K562 (cell line): Measurements from ENCODE around the gene HPCAL1. TPM values are rescaled to one million over a fixed set of nuclear protein-coding genes. Genes with fewer than 3 reads are reported as not detected.
A peak's percentile ranks its signal among the peaks of the same experiment; 100 is the strongest.

ENCODE experiments used
- ADNP ChIP-seq: fragments of 200-800 bp; sonication (Bioruptor generic); IDR thresholded peaks from 2 replicates; pipeline ENCODE4 v1.6.1; 2016; ENCODE audit warnings: missing genetic modification characterization, missing compliant biosample characterization
- BRCA1 ChIP-seq, 2 experiments: fragments of 450-650 bp in 1 of 2; sonication (generic) in 1 of 2; formaldehyde crosslinking in 1 of 2; IDR thresholded peaks; 2 replicates each; pipeline versions ENCODE4 v1.5.0 to v1.6.1; 2017 to 2020; ENCODE audit warnings: mild to moderate bottlenecking in 1 of 2, missing genetic modification reagents in 1 of 2
- CREBBP ChIP-seq: IDR thresholded peaks from one replicate; pipeline ENCODE4 v1.6.1; 2012; ENCODE audit warnings: low read depth, mild to moderate bottlenecking, control low read depth, inconsistent platforms, low read length
- FIP1L1 ChIP-seq: fragments of 200-400 bp; formaldehyde crosslinking; IDR thresholded peaks from 2 replicates; pipeline ENCODE4 v1.6.1; 2018; ENCODE audit warnings: mild to moderate bottlenecking, low read depth, low read length; ENCODE audit not compliant: poor library complexity, severe bottlenecking
- GABPB2 ChIP-seq: fragments of 250-450 bp; sonication (Bioruptor Pico); conservative IDR thresholded peaks from 2 replicates; pipeline ENCODE4 v1.5.1; 2021; ENCODE audit warnings: mild to moderate bottlenecking
- HCFC1 ChIP-seq: IDR thresholded peaks from 2 replicates; pipeline ENCODE4 v1.6.1; 2012; ENCODE audit warnings: low read depth, low read length, improper control_type of control experiment
- IRF9 ChIP-seq: fragments of 450-650 bp; IDR thresholded peaks from 2 replicates; pipeline ENCODE4 v1.6.1; 2016; ENCODE audit warnings: missing biosample characterization, missing genetic modification characterization
- KDM4B ChIP-seq, 2 experiments: fragments of 450-650 bp in 1 of 2; sonication (generic) in 1 of 2; IDR thresholded peaks; 2 replicates each; pipeline ENCODE4 v1.6.1; 2016 to 2017; ENCODE audit warnings: borderline replicate concordance in 2 of 2, antibody characterized with exemption in 1 of 2, low read depth in 1 of 2, mild to moderate bottlenecking in 1 of 2
- MAX ChIP-seq: sonication (generic); formaldehyde crosslinking; IDR thresholded peaks from 2 replicates; pipeline ENCODE4 v1.9.0; 2022; ENCODE audit warnings: mild to moderate bottlenecking, missing genetic modification reagents
- MTA2 ChIP-seq: fragments of 450-650 bp; IDR thresholded peaks from 2 replicates; pipeline ENCODE4 v1.6.1; 2016; ENCODE audit warnings: low read depth
- MXD1 ChIP-seq: fragments of 250-450 bp; sonication (Bioruptor Pico); IDR thresholded peaks from 2 replicates; pipeline ENCODE4 v1.8.0; 2021; ENCODE audit warnings: borderline replicate concordance, mild to moderate bottlenecking, moderate library complexity; ENCODE audit not compliant: poor library complexity, severe bottlenecking
- NFIC ChIP-seq: fragments of 450-650 bp; IDR thresholded peaks from 2 replicates; pipeline ENCODE4 v1.6.1; 2017; ENCODE audit warnings: mild to moderate bottlenecking, inconsistent platforms
- NR2C1 ChIP-seq, 2 experiments: fragments of 450-650 bp; IDR thresholded peaks; 2 replicates each; pipeline ENCODE4 v1.6.1; 2017; ENCODE audit warnings: mild to moderate bottlenecking in 2 of 2, antibody characterized with exemption in 1 of 2, inconsistent platforms in 1 of 2, missing compliant biosample characterization in 1 of 2, missing genetic modification characterization in 1 of 2
- POLR2A ChIP-seq: fragments of 450-650 bp; conservative IDR thresholded peaks from 2 replicates; pipeline ENCODE4 v1.6.1; 2016
- RHOXF2B ChIP-seq: fragments of 250-450 bp; sonication (Bioruptor Pico); conservative IDR thresholded peaks from 2 replicates; pipeline ENCODE4 v1.5.1; 2021
- STAT6 ChIP-seq: sonication (generic); formaldehyde crosslinking; IDR thresholded peaks from 2 replicates; pipeline ENCODE4 v1.8.1; 2023; ENCODE audit warnings: mild to moderate bottlenecking, missing genetic modification reagents
- TEAD4 ChIP-seq, 2 experiments: sonication (generic) in 1 of 2; formaldehyde crosslinking in 1 of 2; IDR thresholded peaks; 2 replicates each; pipeline versions ENCODE4 v1.6.1 to v1.8.0; 2012 to 2022; ENCODE audit warnings: borderline replicate concordance in 1 of 2, inconsistent platforms in 1 of 2, low read length in 1 of 2, mild to moderate bottlenecking in 1 of 2, missing genetic modification reagents in 1 of 2
- ZC3H11A ChIP-seq: IDR thresholded peaks from 2 replicates; pipeline ENCODE4 v1.6.1; 2012; ENCODE audit warnings: low read depth, low read length, improper control_type of control experiment
- ZFP91 ChIP-seq: sonication (generic); formaldehyde crosslinking; IDR thresholded peaks from 2 replicates; pipeline ENCODE4 v1.8.0; 2022; ENCODE audit warnings: mild to moderate bottlenecking, missing genetic modification reagents
- ZNF239 ChIP-seq: fragments of 250-450 bp; sonication (Bioruptor Pico); IDR thresholded peaks from 2 replicates; pipeline ENCODE4 v1.4.0; 2020; ENCODE audit warnings: mild to moderate bottlenecking
- ZNF830 ChIP-seq: fragments of 250-450 bp; sonication (Bioruptor Pico); IDR thresholded peaks from 2 replicates; pipeline ENCODE4 v1.5.0; 2021; ENCODE audit warnings: mild to moderate bottlenecking
- polyA plus RNA-seq, 8 experiments: library from polyadenylated mRNA; depleted of rRNA in 4 of 8; stranded (reverse) in 5 of 8; unstranded in 3 of 8; fragments of >200 nt; fragmentation: Nextera tagmentation in 2 of 8; fragmentation: Illumina TruSeq in 1 of 8; extraction: Ambion mirVana in 2 of 8; extraction: Trizol in 1 of 8; gene quantifications; 2 replicates each; pipeline versions ENCODE4 v1.2.1 to v1.2.3, GENCODE V29; 2011 to 2014; ENCODE audit warnings: inconsistent platforms in 1 of 8, missing spikeins in 1 of 8
- total RNA-seq, 7 experiments: library from RNA; depleted of rRNA in 6 of 7; stranded (reverse); fragments of >200 nt in 6 of 7; fragmentation: Illumina TruSeq in 2 of 7; extraction: Trizol in 2 of 7; gene quantifications; 2 replicates each; pipeline versions ENCODE4 v1.2.1 to v1.2.3, GENCODE V29; 2011 to 2021; ENCODE audit warnings: low replicate concordance in 1 of 7

The HPCAL1 gene
- total and polyA plus RNA-seq, 9 of the 15 experiments (the other 6 are each of a cell fraction or from before 2014, with no cell fraction given): 2.7 to 65.5 (median 23.9) TPM

GRCh38 chr2:10434886-10435819 is 132.4 kb downstream of the HPCAL1 start (continued):
- no peak for TF ChIP-seq FIP1L1
- no peak for TF ChIP-seq ZFP91 (CRISPR knock-in tag)
- no peak for TF ChIP-seq GABPB2
- no peak for TF ChIP-seq CREBBP
- TF ChIP-seq HCFC1: 0 out of 2 replicates have a peak, but pooled peaks have one; percentile 26
- no peak for TF ChIP-seq ZNF239 (CRISPR knock-in tag)
- no peak for TF ChIP-seq POLR2A
- peak; percentile 81; the same call in 1 of the 2 replicates for TF ChIP-seq STAT6
- TF ChIP-seq ADNP (tag): no peak
- no peak for TF ChIP-seq ZNF830 (CRISPR knock-in tag)
- TF ChIP-seq NFIC: peak; percentile 68
- no peak for TF ChIP-seq NR2C1 (IDR thresholded peaks at IDR 0.05)
- TF ChIP-seq NR2C1 (tag; IDR thresholded peaks at IDR 0.05): no peak
- no peak for TF ChIP-seq RHOXF2B (CRISPR knock-in tag)
- peak; percentile 37; the same call in 1 of the 2 replicates for TF ChIP-seq MTA2
- TF ChIP-seq MXD1: no peak
- peak; percentile 75 for TF ChIP-seq TEAD4 (IDR thresholded peaks at IDR 0.05; ENCODE audit: low read length)
- TF ChIP-seq TEAD4 (CRISPR knock-in tag; IDR thresholded peaks at IDR 0.05; ENCODE audit: borderline replicate concordance): no peak
- no peak for TF ChIP-seq KDM4B (IDR thresholded peaks at IDR 0.05; ENCODE audit: borderline replicate concordance in 2 of 2, low read depth in 1 of 2)
- TF ChIP-seq BRCA1 (IDR thresholded peaks at IDR 0.05): no peak
- TF ChIP-seq BRCA1 (CRISPR knock-in tag; IDR thresholded peaks at IDR 0.05): no peak
- peak; percentile 78 for TF ChIP-seq MAX (CRISPR knock-in tag)
- 0 out of 2 replicates have a peak, but pooled peaks have one; percentile 66 for TF ChIP-seq ZC3H11A
- no peak for TF ChIP-seq IRF9 (tag)
